Activated CD8-positive, alpha-beta T cell treated with anti-CD3 and anti-CD28 coated beads, Interleukin-2, amount 10 ng/mL, durations not matched to agents 7 days and 5 days (primary cell): ENCODE data around the gene GPR153. TPM values are rescaled to one million over a fixed set of nuclear protein-coding genes. Genes with fewer than 3 reads are reported as not detected.

Experiments
- ATAC-seq: fragments of 150-1000 bp; cut with Tn5 transposase; one replicate; pipeline ENCODE4 v1.10.0; 2021; ENCODE audit warnings: moderate library complexity
- CTCF ChIA-PET: fragments of 350-600 bp; sonication (Branson Sonifier 250); formaldehyde crosslinking; loops from one replicate; lab custom pipeline; 2021; ENCODE audit warnings: antibody characterized with exemption; lab: Charles Lee
- POLR2A ChIA-PET: fragments of 350-600 bp; sonication (Branson Sonifier 250); formaldehyde crosslinking; loops from one replicate; lab custom pipeline; 2021; ENCODE audit warnings: antibody characterized with exemption; lab: Charles Lee
- DNase-seq: peaks from one replicate; pipeline ENCODE4 v3.0.0-alpha.2; 2020
- H3K27ac Mint-ChIP-seq: one replicate; pipeline ENCODE4 v1.8.0; 2021; ENCODE audit warnings: mild to moderate bottlenecking, mixed read lengths
- H3K27me3 Mint-ChIP-seq: one replicate; pipeline ENCODE4 v1.8.0; 2021; ENCODE audit warnings: low read depth, mixed read lengths
- H3K36me3 Mint-ChIP-seq: one replicate; pipeline ENCODE4 v1.8.0; 2021; ENCODE audit warnings: low read depth, mixed read lengths
- H3K4me1 Mint-ChIP-seq: one replicate; pipeline ENCODE4 v1.8.0; 2021; ENCODE audit warnings: low read depth, mixed read lengths
- H3K4me3 Mint-ChIP-seq: one replicate; pipeline ENCODE4 v1.8.0; 2021; ENCODE audit warnings: mild to moderate bottlenecking, mixed read lengths
- H3K9me3 Mint-ChIP-seq: one replicate; pipeline ENCODE4 v1.8.0; 2022; ENCODE audit warnings: mixed read lengths; ENCODE audit not compliant: insufficient read depth
- total RNA-seq, 2 experiments: library from RNA; stranded (reverse); gene quantifications; one replicate each; pipeline ENCODE4 v1.2.3, GENCODE V29; 2021

The GPR153 gene
- total RNA-seq, 2 experiments from 2014 or later: 0.99 to 1.0 TPM

DNA sequence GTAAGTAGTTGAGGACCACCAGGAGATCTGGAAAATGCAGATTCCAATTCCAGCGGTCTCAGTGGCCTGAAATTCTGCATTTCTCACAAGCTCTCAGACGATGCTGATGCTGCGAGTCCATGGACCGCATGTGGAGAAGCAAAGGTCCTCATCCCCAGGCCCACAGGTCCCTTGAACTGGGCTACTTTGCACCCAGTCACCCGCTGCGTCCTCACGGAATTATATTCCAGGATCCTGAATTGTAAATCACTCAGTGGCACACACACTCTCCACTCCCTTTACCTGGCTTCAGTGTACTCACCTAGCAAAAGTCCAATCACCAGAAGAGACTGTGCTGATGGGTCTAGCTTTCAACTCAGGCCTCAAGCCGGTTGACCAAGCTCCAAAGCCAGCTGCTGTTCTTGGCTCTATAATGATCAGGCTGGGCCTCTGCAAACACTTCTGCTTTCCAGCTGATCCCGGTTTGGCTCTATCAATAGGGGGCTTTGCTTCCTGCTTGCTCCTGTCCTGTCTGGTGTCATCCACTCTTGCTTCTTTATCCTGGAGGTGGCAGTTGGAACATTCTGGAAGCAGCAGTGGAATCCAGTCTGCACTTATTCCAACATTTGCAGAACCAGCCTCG lies 60.6 kb downstream of the GPR153 start:
- POLR2A ChIA-PET: no interaction called here
- peak overlapping the region; percentile 70 for H3K27ac Mint-ChIP-seq

DNA sequence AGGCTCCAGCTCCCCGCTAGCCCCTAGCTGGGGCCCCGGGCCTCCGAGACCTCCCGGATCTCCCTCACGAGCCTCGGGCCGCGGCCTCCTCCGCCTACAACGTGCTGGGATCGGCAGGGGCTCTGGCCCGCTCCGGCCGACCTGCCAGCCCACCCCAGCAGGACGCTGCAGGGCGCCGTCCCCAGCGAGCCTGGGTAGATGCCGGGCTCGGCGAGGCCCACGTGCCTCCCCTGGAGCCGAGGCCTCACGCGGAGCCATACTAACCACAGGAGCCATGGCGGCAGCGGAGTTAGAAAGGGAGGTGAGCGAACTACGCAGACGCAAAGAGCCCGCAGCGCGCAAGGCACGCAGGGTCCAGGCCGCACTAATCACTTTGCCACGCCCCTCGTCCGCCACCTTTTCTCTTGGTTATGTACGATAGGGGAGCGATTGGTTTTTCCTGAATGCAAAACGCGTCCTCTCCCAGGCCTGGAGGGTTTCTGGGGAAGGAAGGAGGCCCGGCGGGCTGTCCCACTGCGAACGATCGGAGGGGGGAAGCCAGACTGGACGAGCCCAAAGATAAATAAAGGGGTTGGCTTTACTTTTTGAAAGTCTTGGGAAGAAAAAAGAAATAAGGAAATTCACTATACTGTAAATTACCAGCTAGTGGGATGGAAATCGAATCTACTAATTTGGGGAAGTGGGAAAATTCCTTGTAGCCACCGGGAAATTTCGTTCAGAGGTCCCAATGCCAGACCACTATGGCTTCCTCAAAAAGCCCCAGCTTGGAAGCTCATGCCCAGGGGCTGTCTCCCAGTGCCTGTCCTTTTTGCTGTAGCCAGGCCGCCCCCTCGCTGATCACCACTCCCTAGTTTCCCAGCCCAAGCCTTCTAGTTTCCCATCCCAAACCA lies 61.4 kb downstream of the GPR153 start, which contains the start of gene RPL22:
TSS of gene RPL22 (minus strand) at position 298 of the 890 bp plus-strand sequence. CDS start at position 276, 22 bp downstream.
- POLR2A ChIA-PET: interaction anchor here (1.0 to 1.2 kb wide), 3 partner anchors 9 to 206 kb away, joined by 3 read pairs; no protein-coding TSS in a partner anchor
- H3K27me3 Mint-ChIP-seq: no peaks in the 10 kb centered on the region
- ATAC-seq (peak; percentile 98), DNase-seq (peak; percentile 99)
- H3K4me3 Mint-ChIP-seq: peak within 1 kb of the TSS; percentile 82
- H3K4me1 Mint-ChIP-seq: peaks cover 42% of the 10 kb centered on the region
- no peaks in the 10 kb centered on the region for H3K9me3 Mint-ChIP-seq
- peak within 1 kb of the TSS; percentile 70 for H3K27ac Mint-ChIP-seq
- CTCF ChIA-PET: interaction anchor here (1.1 to 3.6 kb wide), 5 partner anchors 14 to 170 kb away, joined by 3 to 13 read pairs (median 4); no protein-coding TSS in a partner anchor
- peaks cover 27% of the 10 kb centered on the region for H3K36me3 Mint-ChIP-seq

More for the DNA sequence above, 60.6 kb downstream of the GPR153 start:
- Mint-ChIP-seq H3K9me3 (no peaks in the 10 kb centered on the region), H3K4me3 (peak overlapping the region; percentile 82), H3K36me3 (peaks cover 26% of the 10 kb centered on the region), H3K4me1 (peaks cover 48% of the 10 kb centered on the region), H3K27me3 (no peaks in the 10 kb centered on the region)
- DNase-seq: no peak
- ATAC-seq: no peak
- CTCF ChIA-PET: interaction anchor here (0.7 to 2.3 kb wide), 4 partner anchors 35 to 165 kb away, joined by 3 to 9 read pairs (median 4); partner anchors contain the start of gene ICMT

DNA sequence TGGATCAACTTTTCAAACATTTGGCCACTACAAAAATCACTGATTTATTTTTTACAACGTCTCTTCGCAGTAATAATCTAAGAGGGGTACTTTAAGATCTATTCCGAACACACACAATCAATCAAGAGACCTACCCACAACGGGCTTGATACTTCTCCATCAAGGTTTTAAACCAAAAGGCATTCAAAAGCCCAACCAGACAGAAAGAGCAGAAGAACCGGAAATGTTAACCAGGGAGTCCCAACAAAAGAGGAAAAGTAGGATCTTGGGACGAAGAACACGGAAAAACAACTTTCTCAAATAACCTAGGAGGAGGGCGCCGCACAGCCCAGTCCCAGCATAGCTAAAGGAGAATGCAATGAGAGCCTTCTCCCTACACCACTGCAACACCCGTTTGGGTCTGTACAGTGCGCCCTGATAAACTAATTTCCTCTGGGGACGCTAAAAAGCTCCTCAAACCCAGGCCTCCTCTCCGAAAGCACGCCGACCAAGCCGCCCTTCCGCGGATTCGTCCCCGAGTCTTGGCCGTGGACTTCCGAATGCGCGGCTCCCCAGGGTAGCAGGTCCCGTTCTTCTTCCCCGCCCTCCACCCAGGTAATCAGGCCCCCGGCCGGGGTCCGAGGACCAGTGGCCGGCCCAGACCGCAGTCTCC lies 62.1 kb downstream of the GPR153 start:
- peak; percentile 51 for DNase-seq
- Mint-ChIP-seq H3K27me3 (no peaks in the 10 kb centered on the region), H3K27ac (peak overlapping the region; percentile 70), H3K36me3 (peaks cover 33% of the 10 kb centered on the region), H3K9me3 (no peaks in the 10 kb centered on the region), H3K4me1 (peaks cover 41% of the 10 kb centered on the region), H3K4me3 (peak overlapping the region; percentile 82)
- ChIA-PET POLR2A (interaction anchor here (0.7 to 1.2 kb wide), 4 partner anchors 8 to 205 kb away, joined by 3 read pairs; no protein-coding TSS in a partner anchor), CTCF (interaction anchor here (0.6 to 3.6 kb wide), 6 partner anchors 13 to 964 kb away, joined by 3 to 13 read pairs (median 3); no protein-coding TSS in a partner anchor)
- ATAC-seq: peak; percentile 48

DNA sequence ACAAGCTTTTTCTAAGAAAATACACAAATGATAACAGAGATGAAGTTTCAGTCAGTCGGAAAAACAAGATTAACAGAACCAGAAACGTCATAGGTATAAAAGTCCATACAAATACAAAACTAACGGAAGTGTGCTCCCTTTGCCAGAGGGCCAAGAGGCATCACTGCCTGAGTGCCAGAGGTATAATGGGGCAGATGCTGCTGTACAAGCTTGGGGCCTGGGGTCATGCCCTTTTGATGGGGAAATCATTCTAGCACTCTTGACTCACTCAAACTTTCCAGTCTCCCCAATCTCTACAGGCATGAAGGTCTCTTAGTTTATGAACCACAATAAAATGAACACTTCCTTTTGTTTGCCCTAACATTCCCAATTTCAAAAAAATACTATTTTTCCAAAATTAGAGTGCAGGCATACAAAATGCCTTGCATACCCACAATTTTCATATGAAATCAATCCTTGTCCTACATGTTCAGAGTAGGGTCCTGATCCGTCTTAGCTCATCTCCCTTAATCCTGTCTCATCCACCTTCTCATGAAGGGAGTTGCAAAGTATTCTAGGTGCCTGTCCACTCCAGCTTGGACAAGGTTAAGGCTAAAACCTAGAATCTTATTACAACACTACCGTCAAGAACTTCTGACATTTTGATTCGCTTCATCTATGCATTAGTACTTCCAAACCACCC lies 63.0 kb downstream of the GPR153 start:
- Mint-ChIP-seq H3K9me3 (no peaks in the 10 kb centered on the region), H3K27me3 (no peaks in the 10 kb centered on the region), H3K4me3 (peak overlapping the region; percentile 82), H3K4me1 (peaks cover 41% of the 10 kb centered on the region), H3K36me3 (peaks cover 37% of the 10 kb centered on the region), H3K27ac (peak overlapping the region; percentile 70)
- CTCF ChIA-PET: interaction anchor here (0.6 to 3.6 kb wide), 4 partner anchors 12 to 963 kb away, joined by 3 to 13 read pairs (median 6); no protein-coding TSS in a partner anchor
- ATAC-seq (no peak), DNase-seq (no peak)
- POLR2A ChIA-PET: no interaction called here

Other genes starting within 250 kb of the GPR153 start
- 100 to 1,000 TPM; 343 to 360 TPM for gene KCNAB2, start 215.2 kb downstream of the GPR153 start, total RNA-seq
- gene CHD5, start 80.8 kb downstream of the GPR153 start, total RNA-seq: under 1 TPM; 0.23 to 0.47 TPM
- gene RPL22, start 61.5 kb downstream of the GPR153 start, total RNA-seq: 100 to 1,000 TPM; 304 to 325 TPM
- gene RNF207, start 55.0 kb downstream of the GPR153 start, total RNA-seq: 1 to 10 TPM; 1.6 to 2.0 TPM
- 10 to 100 TPM; 67.9 to 68.7 TPM for gene ICMT, start 25.1 kb downstream of the GPR153 start, total RNA-seq
- not detected for gene HES3, start 16.9 kb downstream of the GPR153 start, total RNA-seq
- gene ACOT7, start 132.7 kb upstream of the GPR153 start, total RNA-seq: 100 to 1,000 TPM in 1 of 2 experiments, 10 to 100 TPM in 1; 97.0 to 102 TPM
- gene HES2, start 158.8 kb upstream of the GPR153 start, total RNA-seq: under 1 TPM; 0.05 to 0.45 TPM
- 1 to 10 TPM in 1 of 2 experiments, under 1 TPM in 1; 0.61 to 1.0 TPM for gene ESPN, start 163.7 kb upstream of the GPR153 start, total RNA-seq
- 10 to 100 TPM; 47.7 to 55.8 TPM for gene TNFRSF25, start 205.1 kb upstream of the GPR153 start, total RNA-seq
- gene PLEKHG5, start 230.6 kb upstream of the GPR153 start, total RNA-seq: 1 to 10 TPM; 2.2 to 2.8 TPM